HG03103 (cell line): ENCODE data around the gene PCGF3.

Experiments used
- ATAC-seq: cut with Tn5 transposase; IDR thresholded peaks from one replicate; pipeline ENCODE4 v1.9.1; 2021; ENCODE audit warnings: low read depth; ENCODE audit not compliant: unreplicated experiment

The PCGF3 gene

GRCh38 chr4:705278-706082 lies at the start of gene PCGF3:
Gene PCGF3 (plus strand): TSS chr4:705832. CDS start chr4:733681, 27,849 bp downstream.
- peak; percentile 91 for ATAC-seq

- no peak for ATAC-seq
These were observed 48.9 kb upstream of the PCGF3 start for GRCh38 chr4:656436-657337.

GRCh38 chr4:657338-657833 lies 48.2 kb upstream of the PCGF3 start:
- no peak for ATAC-seq

GRCh38 chr4:657834-658667 lies 47.6 kb upstream of the PCGF3 start:
- no peak for ATAC-seq

GRCh38 chr4:658681-659667 lies 46.7 kb upstream of the PCGF3 start:
- no peak for ATAC-seq

- no peak for ATAC-seq
These were observed 45.8 kb upstream of the PCGF3 start for GRCh38 chr4:659851-660250.

- no peak for ATAC-seq
These were observed 45.2 kb upstream of the PCGF3 start for GRCh38 chr4:660401-660800.

GRCh38 chr4:661231-661630 lies 44.4 kb upstream of the PCGF3 start:
- no peak for ATAC-seq

- ATAC-seq: no peak
These were observed 43.5 kb upstream of the PCGF3 start for GRCh38 chr4:661881-662761.

- no peak for ATAC-seq
These were observed 42.6 kb upstream of the PCGF3 start for GRCh38 chr4:663046-663437.

GRCh38 chr4:663438-664428 lies 41.9 kb upstream of the PCGF3 start:
- ATAC-seq: peak; percentile 66

GRCh38 chr4:664713-665231 lies 40.9 kb upstream of the PCGF3 start:
- ATAC-seq: no peak

GRCh38 chr4:665381-665750 lies 40.3 kb upstream of the PCGF3 start:
- no peak for ATAC-seq

- ATAC-seq: no peak
These were observed 39.7 kb upstream of the PCGF3 start for GRCh38 chr4:665751-666435.

GRCh38 chr4:666436-666810 lies 39.2 kb upstream of the PCGF3 start:
- no peak for ATAC-seq

GRCh38 chr4:666822-667544 lies 38.6 kb upstream of the PCGF3 start:
- ATAC-seq: no peak
